ENCODE measurements around the gene SYT6. TPM values are rescaled to one million over a fixed set of nuclear protein-coding genes. Genes with fewer than 3 reads are reported as not detected.
A peak's percentile ranks its signal among the peaks of the same experiment; 100 is the strongest.

SYT6 gene
- total RNA-seq, 1 experiment from 2014 or later = not detected

DNA sequence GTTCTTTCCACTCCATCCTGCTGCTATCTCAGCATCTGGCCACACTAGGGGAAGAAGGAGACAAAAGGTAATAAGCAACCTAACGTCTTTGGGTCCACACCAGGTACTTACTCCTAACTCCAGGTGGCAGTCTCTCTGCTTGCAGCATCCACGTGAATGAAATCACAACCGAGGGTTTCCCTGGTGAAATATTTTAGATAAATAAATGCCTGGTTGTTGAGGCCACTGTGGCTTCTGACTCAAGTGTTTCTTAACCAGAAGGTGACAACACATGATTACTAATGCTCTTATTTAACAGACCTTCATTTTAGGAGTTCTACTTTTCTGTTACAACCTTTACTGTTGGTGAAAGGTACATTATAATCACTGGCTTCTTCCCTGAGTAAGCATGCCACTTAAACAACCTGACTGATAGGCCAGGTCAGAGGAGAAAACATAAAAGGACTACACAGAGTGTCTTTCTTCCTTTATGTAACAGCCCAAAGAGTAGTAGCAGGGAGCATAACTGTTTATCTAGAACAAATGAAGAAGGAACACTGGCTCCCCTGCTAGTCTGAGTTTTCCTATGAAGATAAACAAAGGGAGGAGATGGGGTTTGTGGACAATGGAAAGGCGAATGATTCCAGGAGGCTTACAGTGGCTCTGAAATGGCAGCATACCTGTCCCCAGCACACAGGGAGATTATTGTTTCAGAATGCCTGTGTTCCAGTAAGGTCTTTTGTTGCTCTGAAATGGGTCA lies 59.9 kb downstream of the SYT6 start:
- no peaks in the 10 kb centered on the region for H3K4me1 ChIP-seq (ENCODE audit: control insufficient read depth in 1 of 2, insufficient read depth in 2 of 2, low read length in 2 of 2)
- H3K36me3 ChIP-seq (ENCODE audit: control insufficient read depth in 1 of 2, insufficient read depth in 2 of 2, low read length in 2 of 2) = no peaks in the 10 kb centered on the region
- no peaks in the 10 kb centered on the region for H4K20me1 ChIP-seq (ENCODE audit: insufficient read depth)
- peak; percentile 23 for DNase-seq (ENCODE audit: low read depth, low spot score)
- H2AFZ ChIP-seq (ENCODE audit: low read depth, low read length, poor library complexity, severe bottlenecking) = no peak overlapping the region
- H3K9ac ChIP-seq (ENCODE audit: low read length) = no peak overlapping the region
- no peaks in the 10 kb centered on the region for H3K9me2 ChIP-seq (ENCODE audit: insufficient read depth)
- H3K9me3 ChIP-seq (ENCODE audit: control insufficient read depth in 1 of 2, insufficient read depth in 1 of 2, low read depth in 1 of 2, low read length in 2 of 2) = no peaks in the 10 kb centered on the region
- ChIA-PET POLR2A (no interaction called here), CTCF (interaction anchor here (2.0 kb wide), 1 partner anchor 189 kb away, joined by 9 read pairs; no protein-coding TSS in a partner anchor), RAD21 (ENCODE audit: low non-redundant PET in 1 of 2, low total read pairs in 2 of 2, uncharacterized antibody in 2 of 2, unreplicated experiment in 2 of 2) (no interaction called here)
- BruUV-seq (replicated peaks) = no TSS peak
- H3K4me3 ChIP-seq (replicated peaks in 1 of 2; ENCODE audit: low read depth in 1 of 2, low read length in 2 of 2) = no peak overlapping the region
- TF ChIP-seq CTCF (IDR thresholded peaks at IDR 0.05 in 2 of 3, conservative IDR thresholded peaks at IDR 0.05 in 1 of 3; ENCODE audit: borderline replicate concordance in 1 of 3, insufficient read depth in 1 of 3, low read depth in 2 of 3, low read length in 2 of 3) (peak; percentile 42 to 56 (median 52); a peak in 5 of 6 replicates), YY1 (IDR thresholded peaks at IDR 0.05; ENCODE audit: extremely low read depth, insufficient replicate concordance, low read depth, low read length) (no peak), EZH2phosphoT487 (IDR thresholded peaks at IDR 0.05; ENCODE audit: borderline replicate concordance) (no peak), ELF1 (IDR thresholded peaks at IDR 0.05; ENCODE audit: borderline replicate concordance, low read depth) (no peak), CEBPB (IDR thresholded peaks at IDR 0.05; ENCODE audit: low read depth) (no peak), TCF7L2 (IDR thresholded peaks at IDR 0.05; ENCODE audit: borderline replicate concordance, extremely low read depth, insufficient read depth, insufficient read length) (no peak), RAD21 (IDR thresholded peaks at IDR 0.05; ENCODE audit: low read depth) (peak; percentile 54), SP1 (IDR thresholded peaks at IDR 0.05; ENCODE audit: low read depth) (no peak), ZFX (IDR thresholded peaks at IDR 0.05) (no peak), FOSL1 (IDR thresholded peaks at IDR 0.05; ENCODE audit: low read depth) (no peak), CBX3 (IDR thresholded peaks at IDR 0.05; ENCODE audit: low read depth) (no peak), EGR1 (IDR thresholded peaks at IDR 0.05; ENCODE audit: low read depth) (no peak), POLR2A (IDR thresholded peaks at IDR 0.05; ENCODE audit: borderline replicate concordance, extremely low read depth, insufficient read depth, insufficient read length) (no peak), ZNF274 (IDR thresholded peaks at IDR 0.05; ENCODE audit: low read depth, low read length) (no peak), SIN3A (IDR thresholded peaks at IDR 0.05; ENCODE audit: low read depth) (no peak), JUND (IDR thresholded peaks at IDR 0.05) (no peak)
- TF ChIP-seq, protein P1, sequence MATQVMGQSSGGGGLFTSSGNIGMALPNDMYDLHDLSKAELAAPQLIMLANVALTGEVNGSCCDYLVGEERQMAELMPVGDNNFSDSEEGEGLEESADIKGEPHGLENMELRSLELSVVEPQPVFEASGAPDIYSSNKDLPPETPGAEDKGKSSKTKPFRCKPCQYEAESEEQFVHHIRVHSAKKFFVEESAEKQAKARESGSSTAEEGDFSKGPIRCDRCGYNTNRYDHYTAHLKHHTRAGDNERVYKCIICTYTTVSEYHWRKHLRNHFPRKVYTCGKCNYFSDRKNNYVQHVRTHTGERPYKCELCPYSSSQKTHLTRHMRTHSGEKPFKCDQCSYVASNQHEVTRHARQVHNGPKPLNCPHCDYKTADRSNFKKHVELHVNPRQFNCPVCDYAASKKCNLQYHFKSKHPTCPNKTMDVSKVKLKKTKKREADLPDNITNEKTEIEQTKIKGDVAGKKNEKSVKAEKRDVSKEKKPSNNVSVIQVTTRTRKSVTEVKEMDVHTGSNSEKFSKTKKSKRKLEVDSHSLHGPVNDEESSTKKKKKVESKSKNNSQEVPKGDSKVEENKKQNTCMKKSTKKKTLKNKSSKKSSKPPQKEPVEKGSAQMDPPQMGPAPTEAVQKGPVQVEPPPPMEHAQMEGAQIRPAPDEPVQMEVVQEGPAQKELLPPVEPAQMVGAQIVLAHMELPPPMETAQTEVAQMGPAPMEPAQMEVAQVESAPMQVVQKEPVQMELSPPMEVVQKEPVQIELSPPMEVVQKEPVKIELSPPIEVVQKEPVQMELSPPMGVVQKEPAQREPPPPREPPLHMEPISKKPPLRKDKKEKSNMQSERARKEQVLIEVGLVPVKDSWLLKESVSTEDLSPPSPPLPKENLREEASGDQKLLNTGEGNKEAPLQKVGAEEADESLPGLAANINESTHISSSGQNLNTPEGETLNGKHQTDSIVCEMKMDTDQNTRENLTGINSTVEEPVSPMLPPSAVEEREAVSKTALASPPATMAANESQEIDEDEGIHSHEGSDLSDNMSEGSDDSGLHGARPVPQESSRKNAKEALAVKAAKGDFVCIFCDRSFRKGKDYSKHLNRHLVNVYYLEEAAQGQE (IDR thresholded peaks at IDR 0.05; ENCODE audit: low read depth) = no peak
- TF ChIP-seq, protein P2, sequence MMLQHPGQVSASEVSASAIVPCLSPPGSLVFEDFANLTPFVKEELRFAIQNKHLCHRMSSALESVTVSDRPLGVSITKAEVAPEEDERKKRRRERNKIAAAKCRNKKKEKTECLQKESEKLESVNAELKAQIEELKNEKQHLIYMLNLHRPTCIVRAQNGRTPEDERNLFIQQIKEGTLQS (IDR thresholded peaks at IDR 0.05) = no peak
- TF ChIP-seq, protein P3, sequence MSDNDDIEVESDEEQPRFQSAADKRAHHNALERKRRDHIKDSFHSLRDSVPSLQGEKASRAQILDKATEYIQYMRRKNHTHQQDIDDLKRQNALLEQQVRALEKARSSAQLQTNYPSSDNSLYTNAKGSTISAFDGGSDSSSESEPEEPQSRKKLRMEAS (IDR thresholded peaks at IDR 0.05) = peak; percentile 36; the same call in 1 of the 2 replicates
- H3K27ac ChIP-seq (ENCODE audit: low read depth, low read length) = no peak overlapping the region
- H3K4me2 ChIP-seq (ENCODE audit: low read length) = no peak overlapping the region
- ATAC-seq = peak; percentile 87
- intact Hi-C loops (cut with micrococcal nuclease) = loop anchor here (1.0 kb wide), 1 partner anchor 189 kb away; no protein-coding TSS in a partner anchor
- peaks cover 49% of the 10 kb centered on the region for H3K27me3 ChIP-seq (ENCODE audit: insufficient read depth, low read length)
- H3K79me2 ChIP-seq (ENCODE audit: insufficient read depth, low read length) = no peaks in the 10 kb centered on the region
